Endodermal cell (in vitro differentiated cells): ENCODE results near the gene DHRS13. TPM values are rescaled to one million over a fixed set of nuclear protein-coding genes. Genes with fewer than 3 reads are reported as not detected.

Experiments used
- DNase-seq: peaks from one replicate; pipeline ENCODE4 v3.0.0-alpha.2; 2017
- H3K27ac ChIP-seq: 2 replicates; pipeline ENCODE4 v1.5.1; 2013; ENCODE audit warnings: mild to moderate bottlenecking, low read depth, low read length, moderate library complexity
- H3K27me3 ChIP-seq: 2 replicates; pipeline ENCODE4 v1.6.1; 2013; ENCODE audit warnings: mild to moderate bottlenecking, low read length, moderate library complexity; ENCODE audit not compliant: insufficient read depth, control insufficient read depth, poor library complexity, severe bottlenecking
- H3K36me3 ChIP-seq: 2 replicates; pipeline ENCODE4 v1.7.0; 2013; ENCODE audit warnings: mild to moderate bottlenecking, low read length, moderate library complexity; ENCODE audit not compliant: control insufficient read depth, insufficient read depth
- H3K4me1 ChIP-seq: one replicate; pipeline ENCODE4 v1.7.0; 2013; ENCODE audit warnings: low read length; ENCODE audit not compliant: control insufficient read depth, insufficient read depth
- H3K4me3 ChIP-seq: 2 replicates; pipeline ENCODE4 v1.5.1; 2013; ENCODE audit warnings: mild to moderate bottlenecking, low read length, moderate library complexity
- H3K9ac ChIP-seq: 2 replicates; pipeline ENCODE4 v1.6.1; 2013; ENCODE audit warnings: mild to moderate bottlenecking, low read length, moderate library complexity; ENCODE audit not compliant: poor library complexity, severe bottlenecking; ENCODE audit errors: extremely low read depth
- H3K9me3 ChIP-seq: 2 replicates; pipeline ENCODE4 v1.6.1; 2013; ENCODE audit warnings: mild to moderate bottlenecking, low read length, moderate library complexity; ENCODE audit not compliant: control insufficient read depth
- H3K27ac Mint-ChIP-seq: 2 replicates; pipeline ENCODE4 v1.8.0; 2020; ENCODE audit warnings: mixed read lengths
- H3K27me3 Mint-ChIP-seq: 2 replicates; pipeline ENCODE4 v1.8.0; 2021; ENCODE audit warnings: mild to moderate bottlenecking, mixed read lengths; ENCODE audit not compliant: insufficient read depth
- H3K36me3 Mint-ChIP-seq: 2 replicates; pipeline ENCODE4 v1.8.0; 2020; ENCODE audit warnings: low read depth, mixed read lengths
- H3K4me1 Mint-ChIP-seq: 2 replicates; pipeline ENCODE4 v1.8.0; 2020; ENCODE audit warnings: mixed read lengths
- H3K4me3 Mint-ChIP-seq: 2 replicates; pipeline ENCODE4 v1.8.0; 2020; ENCODE audit warnings: mild to moderate bottlenecking, moderate library complexity, mixed read lengths
- H3K9me3 Mint-ChIP-seq: 2 replicates; pipeline ENCODE4 v1.8.0; 2020; ENCODE audit warnings: mild to moderate bottlenecking, mixed read lengths
- WGBS, 2 experiments: methylation state at CpG; one replicate each; pipeline versions ENCODE4 v1.1.5 to v1.1.7; 2013; ENCODE audit warnings: missing lambda C conversion rate in 2 of 2, mixed read lengths in 1 of 2; ENCODE audit not compliant: insufficient coverage in 1 of 2, insufficient read length in 1 of 2; 5-methylcytosine and 5-hydroxymethylcytosine counted together
- long read RNA-seq, 4 experiments: library from polyadenylated mRNA in 2 of 4; library from RNA in 1 of 4; library from capped mRNA in 1 of 4; stranded (forward) in 3 of 4; unstranded in 1 of 4; transcript quantifications; one replicate each; pipeline ENCODE4 v2.0.0, GENCODE V29; 2020 to 2021; ENCODE audit warnings: inconsistent platforms in 1 of 4
- polyA plus RNA-seq, 2 experiments: library from polyadenylated mRNA; stranded (reverse); fragments of 50-300 nt; gene quantifications; one replicate each; pipeline ENCODE4 v1.2.3, GENCODE V29; 2013
- total RNA-seq, 2 donors: library from RNA; stranded (reverse); fragmentation: NEBNext Ultra II Directional in 1 of 2; extraction: Animal tissue kit (Norgen Biotek cat#: 25700) in 1 of 2; gene quantifications; 2 replicates in 1 of 2; 3 replicates in 1 of 2; pipeline ENCODE4 v1.2.1, GENCODE V29; 2021
- TF ChIP-seq, protein P1 (sequence below): fragments of 200-600 bp; sonication (generic); conservative IDR thresholded peaks from 2 replicates; pipeline ENCODE4 v1.5.0; 2021; ENCODE audit warnings: antibody characterized with exemption, mild to moderate bottlenecking

Gene DHRS13, protein sequence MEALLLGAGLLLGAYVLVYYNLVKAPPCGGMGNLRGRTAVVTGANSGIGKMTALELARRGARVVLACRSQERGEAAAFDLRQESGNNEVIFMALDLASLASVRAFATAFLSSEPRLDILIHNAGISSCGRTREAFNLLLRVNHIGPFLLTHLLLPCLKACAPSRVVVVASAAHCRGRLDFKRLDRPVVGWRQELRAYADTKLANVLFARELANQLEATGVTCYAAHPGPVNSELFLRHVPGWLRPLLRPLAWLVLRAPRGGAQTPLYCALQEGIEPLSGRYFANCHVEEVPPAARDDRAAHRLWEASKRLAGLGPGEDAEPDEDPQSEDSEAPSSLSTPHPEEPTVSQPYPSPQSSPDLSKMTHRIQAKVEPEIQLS
- 10 to 100 TPM; 19.1 to 24.8 TPM for total RNA-seq
- polyA plus RNA-seq (2013, experiment 1 of 2), result 17.5 TPM
- 14.9 TPM for polyA plus RNA-seq (2013, experiment 2 of 2)
- long read RNA-seq, experiment 1, transcript DHRS13-201 (5 exons, 1,921 nt), result major isoform, 9 of 13 reads
- long read RNA-seq, experiment 1, partial matches to known transcripts, result 1 of 13 reads
- long read RNA-seq, experiment 1, other reads (novel, unspliced or antisense), result 0 of 13 reads
- long read RNA-seq, experiment 2, transcript DHRS13-201 (5 exons, 1,921 nt), result major isoform, 32 of 43 reads
- long read RNA-seq, experiment 2, transcript DHRS13-202 (4 exons, 2,037 nt), result minor isoform, 5 of 43 reads
- long read RNA-seq, experiment 2, partial matches to known transcripts, result 2 of 43 reads
- long read RNA-seq, experiment 2, other reads (novel, unspliced or antisense), result 4 of 43 reads
- long read RNA-seq, experiment 3, transcript DHRS13-201 (5 exons, 1,921 nt), result major isoform, 81 of 86 reads
- long read RNA-seq, experiment 3, partial matches to known transcripts, result 0 of 86 reads
- long read RNA-seq, experiment 3, other reads (novel, unspliced or antisense), result 4 of 86 reads
- long read RNA-seq, experiment 4, partial matches to known transcripts, result 1 of 1 reads
- long read RNA-seq, experiment 4, other reads (novel, unspliced or antisense), result 0 of 1 reads

DNA sequence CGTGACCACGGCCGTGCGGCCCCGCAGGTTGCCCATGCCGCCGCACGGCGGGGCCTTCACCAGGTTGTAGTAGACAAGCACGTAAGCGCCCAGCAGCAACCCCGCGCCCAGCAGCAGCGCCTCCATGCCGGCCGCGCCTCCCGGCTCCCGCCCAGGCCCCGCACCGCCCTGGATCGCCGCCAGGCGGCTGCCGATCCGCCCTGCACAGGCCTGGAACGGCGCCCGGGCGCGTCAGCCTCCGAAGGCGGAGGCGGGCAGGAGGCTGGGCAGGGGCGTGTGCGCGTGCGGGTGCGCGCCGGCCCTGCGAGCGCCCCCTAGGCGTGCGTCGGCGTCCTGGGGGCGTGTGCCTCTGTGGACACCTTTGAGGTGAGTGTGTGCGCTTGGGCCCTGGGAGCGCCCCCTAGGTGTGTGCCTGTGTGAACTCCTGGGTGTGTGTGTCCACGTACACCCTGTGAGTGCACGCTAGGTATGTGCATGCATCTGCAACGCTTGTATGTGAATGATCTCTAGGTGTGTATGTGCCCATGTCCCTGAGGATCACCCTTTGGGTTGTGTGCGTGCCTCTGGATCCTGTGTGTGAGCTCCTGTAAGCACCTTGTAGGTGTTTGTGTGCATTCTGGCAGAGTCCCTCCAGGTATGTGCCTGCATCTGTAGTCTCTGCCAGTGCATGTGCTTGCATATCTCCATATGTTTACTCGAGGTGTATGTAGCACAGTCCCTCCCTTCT lies at the start of gene DHRS13:
TSS of gene DHRS13 (minus strand) at position 261 of the 727 bp plus-strand sequence. CDS start at position 126, 135 bp downstream.
- Mint-ChIP-seq H3K27me3 (no peaks in the 10 kb centered on the region), H3K36me3 (peaks cover 36% of the 10 kb centered on the region), H3K4me3 (peak within 1 kb of the TSS; percentile 67), H3K9me3 (no peaks in the 10 kb centered on the region), H3K4me1 (peaks cover 7% of the 10 kb centered on the region), H3K27ac (peak within 1 kb of the TSS; percentile 67)
- Histone ChIP-seq H3K27me3 (no peaks in the 10 kb centered on the region), H3K4me1 (no peaks in the 10 kb centered on the region), H3K9ac (peak within 1 kb of the TSS; percentile 64), H3K4me3 (peak within 1 kb of the TSS; percentile 93), H3K9me3 (no peaks in the 10 kb centered on the region), H3K36me3 (peaks cover 43% of the 10 kb centered on the region), H3K27ac (peak within 1 kb of the TSS; percentile 73)
- 5 to 8% methylated on average over 17 to 55 of the region's 55 CpGs for WGBS, 2 experiments
- DNase-seq, result peak; percentile 99
- TF ChIP-seq, protein P1, sequence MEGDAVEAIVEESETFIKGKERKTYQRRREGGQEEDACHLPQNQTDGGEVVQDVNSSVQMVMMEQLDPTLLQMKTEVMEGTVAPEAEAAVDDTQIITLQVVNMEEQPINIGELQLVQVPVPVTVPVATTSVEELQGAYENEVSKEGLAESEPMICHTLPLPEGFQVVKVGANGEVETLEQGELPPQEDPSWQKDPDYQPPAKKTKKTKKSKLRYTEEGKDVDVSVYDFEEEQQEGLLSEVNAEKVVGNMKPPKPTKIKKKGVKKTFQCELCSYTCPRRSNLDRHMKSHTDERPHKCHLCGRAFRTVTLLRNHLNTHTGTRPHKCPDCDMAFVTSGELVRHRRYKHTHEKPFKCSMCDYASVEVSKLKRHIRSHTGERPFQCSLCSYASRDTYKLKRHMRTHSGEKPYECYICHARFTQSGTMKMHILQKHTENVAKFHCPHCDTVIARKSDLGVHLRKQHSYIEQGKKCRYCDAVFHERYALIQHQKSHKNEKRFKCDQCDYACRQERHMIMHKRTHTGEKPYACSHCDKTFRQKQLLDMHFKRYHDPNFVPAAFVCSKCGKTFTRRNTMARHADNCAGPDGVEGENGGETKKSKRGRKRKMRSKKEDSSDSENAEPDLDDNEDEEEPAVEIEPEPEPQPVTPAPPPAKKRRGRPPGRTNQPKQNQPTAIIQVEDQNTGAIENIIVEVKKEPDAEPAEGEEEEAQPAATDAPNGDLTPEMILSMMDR, result peak; percentile 99

DNA sequence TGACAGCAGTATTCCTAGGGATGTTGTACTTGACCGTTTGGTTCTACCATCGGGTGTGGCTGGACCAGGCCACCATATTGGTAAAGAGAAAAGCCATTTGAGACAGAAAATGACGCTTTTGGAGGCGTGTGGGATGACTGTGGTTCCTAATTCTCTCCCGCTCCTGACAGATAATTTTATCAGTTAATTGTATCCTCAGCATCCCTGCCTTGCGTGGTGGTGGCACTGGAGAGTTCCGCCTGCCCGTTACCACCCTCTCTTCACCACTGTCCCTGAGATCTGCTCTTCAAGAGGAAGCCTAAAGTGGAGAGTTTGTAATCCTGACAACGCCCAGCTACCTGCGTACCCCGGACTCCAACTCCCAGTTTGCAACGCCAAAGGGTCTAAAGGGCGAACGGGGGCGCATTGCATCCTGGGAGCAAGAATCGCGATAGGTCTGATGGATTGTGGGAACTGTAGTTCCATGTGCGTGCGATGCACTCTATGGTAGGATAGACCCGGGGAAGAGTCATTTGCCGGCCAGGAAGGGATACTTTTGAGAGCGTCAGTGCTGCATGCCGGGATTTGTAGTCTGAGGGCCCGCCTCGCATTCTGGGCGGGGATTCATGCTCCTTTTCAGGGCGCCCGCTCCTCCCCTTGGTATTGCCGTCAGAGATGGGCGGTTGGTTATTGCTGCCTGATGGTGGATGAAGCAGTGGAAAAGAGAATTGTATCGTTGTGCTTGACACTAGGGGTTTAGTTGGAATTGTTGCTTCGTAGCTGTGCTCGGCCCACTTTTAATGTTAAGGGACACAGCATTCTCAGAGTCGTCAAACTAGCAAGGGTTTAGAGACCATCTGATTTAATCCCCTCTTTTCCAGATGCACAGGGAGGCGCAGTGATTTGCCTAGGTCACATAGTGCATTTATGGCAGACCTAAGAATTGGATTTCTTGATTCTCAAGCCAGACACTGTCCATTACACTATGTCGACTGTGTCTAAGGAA lies 49.4 kb upstream of the DHRS13 start:
- Mint-ChIP-seq H3K4me3 (no peak overlapping the region), H3K36me3 (peaks cover 8% of the 10 kb centered on the region), H3K27me3 (no peaks in the 10 kb centered on the region), H3K4me1 (peaks cover 20% of the 10 kb centered on the region), H3K27ac (no peak overlapping the region), H3K9me3 (no peaks in the 10 kb centered on the region)
- H3K9me3 ChIP-seq, result no peaks in the 10 kb centered on the region
- peak overlapping the region; percentile 87 for H3K27ac ChIP-seq
- peak overlapping the region; percentile 95 for H3K4me3 ChIP-seq
- TF ChIP-seq, protein P1, result no peak
- no peaks in the 10 kb centered on the region for H3K36me3 ChIP-seq
- WGBS, 2 experiments, result 11 to 13% methylated on average over 22 to 36 of the region's 36 CpGs
- peak; percentile 100 for DNase-seq
- peaks cover 3% of the 10 kb centered on the region for H3K4me1 ChIP-seq
- H3K9ac ChIP-seq, result peak overlapping the region; percentile 75
- H3K27me3 ChIP-seq, result no peaks in the 10 kb centered on the region
